DOHH2 (cell line): Measurements from ENCODE around the gene SP7.

Experiments used
- H3F3A ChIP-seq: fragments of 200-600 bp; sonication (generic), shearing (Covaris generic); 2 replicates; pipeline ENCODE4 v1.6.0; 2016; ENCODE audit warnings: antibody characterized with exemption, mild to moderate bottlenecking; ENCODE audit not compliant: control insufficient read depth, insufficient read depth
- H3K27ac ChIP-seq: fragments of 200-600 bp; sonication (generic); 2 replicates; pipeline ENCODE4 v1.5.1; 2014; ENCODE audit warnings: low read depth, mild to moderate bottlenecking, low read length, moderate library complexity
- H3K27me3 ChIP-seq: fragments of 200-600 bp; sonication (generic); 2 replicates; pipeline ENCODE4 v1.6.1; 2014; ENCODE audit warnings: mild to moderate bottlenecking, low read length, mixed read lengths; ENCODE audit not compliant: control insufficient read depth
- H3K36me3 ChIP-seq: fragments of 200-600 bp; sonication (generic); 2 replicates; pipeline ENCODE4 v1.6.1; 2014; ENCODE audit warnings: mild to moderate bottlenecking, low read length, moderate library complexity, mixed read lengths; ENCODE audit not compliant: control insufficient read depth
- H3K4me1 ChIP-seq: fragments of 200-600 bp; sonication (generic); 2 replicates; pipeline ENCODE4 v1.6.1; 2014; ENCODE audit warnings: mild to moderate bottlenecking, low read length, mixed read lengths; ENCODE audit not compliant: control insufficient read depth
- H3K4me2 ChIP-seq: fragments of 200-600 bp; sonication (generic); 2 replicates; pipeline ENCODE4 v1.6.0; 2014; ENCODE audit warnings: mild to moderate bottlenecking, low read length, moderate library complexity
- H3K4me3 ChIP-seq: fragments of 200-600 bp; sonication (generic); 2 replicates; pipeline ENCODE4 v1.5.1; 2014; ENCODE audit warnings: mild to moderate bottlenecking, low read length, mixed read lengths
- H3K79me2 ChIP-seq: fragments of 200-600 bp; sonication (generic); 2 replicates; pipeline ENCODE4 v1.6.1; 2014; ENCODE audit warnings: mild to moderate bottlenecking, low read length, mixed read lengths; ENCODE audit not compliant: control insufficient read depth
- H3K9me2 ChIP-seq: fragments of 200-600 bp; sonication (generic); replicated peaks from 2 replicates; pipeline ENCODE4 v1.6.1; 2014; ENCODE audit warnings: mild to moderate bottlenecking, low read length, mixed read lengths; ENCODE audit not compliant: control insufficient read depth
- H3K9me3 ChIP-seq: fragments of 200-600 bp; sonication (generic); 2 replicates; pipeline ENCODE4 v1.6.1; 2014; ENCODE audit warnings: antibody characterized with exemption, low read length, mixed read lengths; ENCODE audit not compliant: control insufficient read depth, insufficient read depth
- H4K20me1 ChIP-seq: fragments of 200-600 bp; sonication (generic); 2 replicates; pipeline ENCODE4 v1.6.0; 2014; ENCODE audit warnings: low read depth, mild to moderate bottlenecking, antibody characterized with exemption, low read length, moderate library complexity; ENCODE audit not compliant: control insufficient read depth, insufficient read depth
- CTCF ChIP-seq: fragments of 200-600 bp; sonication (generic); IDR thresholded peaks from one replicate; pipeline ENCODE4 v1.5.1; 2014; ENCODE audit warnings: antibody characterized with exemption, mild to moderate bottlenecking, low read depth, low read length; ENCODE audit not compliant: poor library complexity, severe bottlenecking
- EZH2phosphoT487 ChIP-seq: fragments of 200-600 bp; sonication (generic); IDR thresholded peaks from 2 replicates; pipeline ENCODE4 v1.6.1; 2017; ENCODE audit warnings: borderline replicate concordance, mild to moderate bottlenecking, antibody characterized with exemption, low read length, moderate library complexity, mixed read lengths

The SP7 gene

GRCh38 chr12:53288322-53288721 lies 47.8 kb downstream of the SP7 start:
- Histone ChIP-seq H3K27ac (no peak overlapping the region), H3K36me3 (peaks cover 80% of the 10 kb centered on the region), H4K20me1 (no peaks in the 10 kb centered on the region), H3K79me2 (no peaks in the 10 kb centered on the region; the same call in 1 of the 2 replicates), H3K4me2 (no peak overlapping the region), H3K4me1 (no peaks in the 10 kb centered on the region), H3F3A (peaks cover 4% of the 10 kb centered on the region; the same call in 1 of the 2 replicates), H3K9me2 (no peaks in the 10 kb centered on the region), H3K27me3 (no peaks in the 10 kb centered on the region), H3K9me3 (no peaks in the 10 kb centered on the region), H3K4me3 (no peak overlapping the region)
- no peak for TF ChIP-seq CTCF
- no peak for TF ChIP-seq EZH2phosphoT487

GRCh38 chr12:53287741-53288216 lies 48.4 kb downstream of the SP7 start:
- Histone ChIP-seq H3K27ac (no peak overlapping the region), H3K4me3 (no peak overlapping the region), H3K27me3 (no peaks in the 10 kb centered on the region), H3K9me2 (no peaks in the 10 kb centered on the region), H3K36me3 (peaks cover 80% of the 10 kb centered on the region), H3K4me1 (no peaks in the 10 kb centered on the region), H3K9me3 (no peaks in the 10 kb centered on the region), H3F3A (no peaks in the 10 kb centered on the region), H4K20me1 (no peaks in the 10 kb centered on the region), H3K4me2 (no peak overlapping the region), H3K79me2 (no peaks in the 10 kb centered on the region; the same call in 1 of the 2 replicates)
- no peak for TF ChIP-seq EZH2phosphoT487
- peak; percentile 85 for TF ChIP-seq CTCF

GRCh38 chr12:53286448-53286847 lies 49.7 kb downstream of the SP7 start:
- H4K20me1 ChIP-seq: no peaks in the 10 kb centered on the region
- TF ChIP-seq CTCF (no peak), EZH2phosphoT487 (no peak)
- H3K79me2 ChIP-seq: no peaks in the 10 kb centered on the region; the same call in 1 of the 2 replicates
- no peaks in the 10 kb centered on the region for H3F3A ChIP-seq
- no peak overlapping the region for H3K4me3 ChIP-seq
- no peak overlapping the region for H3K4me2 ChIP-seq
- H3K36me3 ChIP-seq: peaks cover 79% of the 10 kb centered on the region
- no peaks in the 10 kb centered on the region for H3K4me1 ChIP-seq
- no peak overlapping the region for H3K27ac ChIP-seq
- no peaks in the 10 kb centered on the region for H3K27me3 ChIP-seq
- no peaks in the 10 kb centered on the region for H3K9me2 ChIP-seq
- H3K9me3 ChIP-seq: no peaks in the 10 kb centered on the region
